Rectal smooth muscle tissue (tissue), 1 donor: ENCODE data around the gene RAB18.

Experiments used
- H3K27ac ChIP-seq: one replicate; pipeline ENCODE4 v1.7.0; 2013; ENCODE audit warnings: low read depth, low read length, inconsistent platforms
- H3K27me3 ChIP-seq: one replicate; pipeline ENCODE4 v1.7.0; 2013; ENCODE audit warnings: low read length; ENCODE audit not compliant: control insufficient read depth, insufficient read depth
- H3K36me3 ChIP-seq: one replicate; pipeline ENCODE4 v1.7.0; 2013; ENCODE audit warnings: low read length; ENCODE audit not compliant: control insufficient read depth, insufficient read depth
- H3K4me1 ChIP-seq: one replicate; pipeline ENCODE4 v1.7.0; 2013; ENCODE audit warnings: low read length; ENCODE audit not compliant: control insufficient read depth, insufficient read depth
- H3K4me3 ChIP-seq: one replicate; pipeline ENCODE4 v1.7.0; 2013; ENCODE audit warnings: low read length
- H3K9ac ChIP-seq: one replicate; pipeline ENCODE4 v1.7.0; 2013; ENCODE audit warnings: low read length

RAB18 gene

GRCh38 chr10:27512548-27512947 lies 8.4 kb downstream of the RAB18 start:
- no peaks in the 10 kb centered on the region for H3K4me1 ChIP-seq
- H3K36me3 ChIP-seq: no peaks in the 10 kb centered on the region
- H3K27ac ChIP-seq: no peak overlapping the region
- no peaks in the 10 kb centered on the region for H3K27me3 ChIP-seq
- no peak overlapping the region for H3K9ac ChIP-seq
- no peak overlapping the region for H3K4me3 ChIP-seq

- Histone ChIP-seq H3K4me3 (no peak overlapping the region), H3K27me3 (no peaks in the 10 kb centered on the region), H3K27ac (no peak overlapping the region), H3K36me3 (no peaks in the 10 kb centered on the region), H3K4me1 (no peaks in the 10 kb centered on the region), H3K9ac (no peak overlapping the region)
Observed at GRCh38 chr10:27513451-27514191, 9.5 kb downstream of the RAB18 start.

GRCh38 chr10:27514243-27514642 lies 10.1 kb downstream of the RAB18 start:
- Histone ChIP-seq H3K4me3 (no peak overlapping the region), H3K27ac (no peak overlapping the region), H3K27me3 (no peaks in the 10 kb centered on the region), H3K9ac (no peak overlapping the region), H3K36me3 (no peaks in the 10 kb centered on the region), H3K4me1 (no peaks in the 10 kb centered on the region)

GRCh38 chr10:27518261-27518660 lies 14.2 kb downstream of the RAB18 start:
- Histone ChIP-seq H3K4me1 (no peaks in the 10 kb centered on the region), H3K9ac (no peak overlapping the region), H3K4me3 (no peak overlapping the region), H3K27me3 (no peaks in the 10 kb centered on the region), H3K27ac (no peak overlapping the region), H3K36me3 (no peaks in the 10 kb centered on the region)

GRCh38 chr10:27525819-27526218 lies 21.7 kb downstream of the RAB18 start:
- Histone ChIP-seq H3K4me3 (no peak overlapping the region), H3K9ac (no peak overlapping the region), H3K27ac (no peak overlapping the region), H3K4me1 (peaks cover 12% of the 10 kb centered on the region), H3K27me3 (no peaks in the 10 kb centered on the region), H3K36me3 (no peaks in the 10 kb centered on the region)

- Histone ChIP-seq H3K4me3 (no peak overlapping the region), H3K9ac (no peak overlapping the region), H3K27me3 (no peaks in the 10 kb centered on the region), H3K4me1 (peaks cover 12% of the 10 kb centered on the region), H3K27ac (no peak overlapping the region), H3K36me3 (no peaks in the 10 kb centered on the region)
Observed at GRCh38 chr10:27526242-27526641, 22.1 kb downstream of the RAB18 start.

GRCh38 chr10:27527666-27528295 lies 23.7 kb downstream of the RAB18 start:
- no peak overlapping the region for H3K9ac ChIP-seq
- peaks cover 12% of the 10 kb centered on the region for H3K4me1 ChIP-seq
- H3K27ac ChIP-seq: no peak overlapping the region
- no peaks in the 10 kb centered on the region for H3K27me3 ChIP-seq
- H3K36me3 ChIP-seq: no peaks in the 10 kb centered on the region
- no peak overlapping the region for H3K4me3 ChIP-seq

GRCh38 chr10:27529010-27529783 lies 25.1 kb downstream of the RAB18 start:
- H3K36me3 ChIP-seq: peaks cover 3% of the 10 kb centered on the region
- peaks cover 12% of the 10 kb centered on the region for H3K4me1 ChIP-seq
- H3K4me3 ChIP-seq: no peak overlapping the region
- no peaks in the 10 kb centered on the region for H3K27me3 ChIP-seq
- H3K27ac ChIP-seq: no peak overlapping the region
- H3K9ac ChIP-seq: no peak overlapping the region

GRCh38 chr10:27530477-27530876 lies 26.4 kb downstream of the RAB18 start:
- no peaks in the 10 kb centered on the region for H3K27me3 ChIP-seq
- H3K4me3 ChIP-seq: no peak overlapping the region
- no peak overlapping the region for H3K9ac ChIP-seq
- no peak overlapping the region for H3K27ac ChIP-seq
- H3K36me3 ChIP-seq: peaks cover 10% of the 10 kb centered on the region
- peaks cover 9% of the 10 kb centered on the region for H3K4me1 ChIP-seq

- no peak overlapping the region for H3K27ac ChIP-seq
- H3K4me1 ChIP-seq: peaks cover 7% of the 10 kb centered on the region
- H3K36me3 ChIP-seq: peaks cover 12% of the 10 kb centered on the region
- no peak overlapping the region for H3K9ac ChIP-seq
- H3K27me3 ChIP-seq: no peaks in the 10 kb centered on the region
- H3K4me3 ChIP-seq: no peak overlapping the region
Observed at GRCh38 chr10:27531336-27531847, 27.3 kb downstream of the RAB18 start.

- Histone ChIP-seq H3K36me3 (peaks cover 17% of the 10 kb centered on the region), H3K4me3 (no peak overlapping the region), H3K27ac (no peak overlapping the region), H3K4me1 (no peaks in the 10 kb centered on the region), H3K27me3 (no peaks in the 10 kb centered on the region), H3K9ac (no peak overlapping the region)
Observed at GRCh38 chr10:27534161-27534700, 30.1 kb downstream of the RAB18 start.

- no peak overlapping the region for H3K4me3 ChIP-seq
- peaks cover 17% of the 10 kb centered on the region for H3K36me3 ChIP-seq
- H3K27me3 ChIP-seq: no peaks in the 10 kb centered on the region
- H3K9ac ChIP-seq: no peak overlapping the region
- H3K4me1 ChIP-seq: no peaks in the 10 kb centered on the region
- no peak overlapping the region for H3K27ac ChIP-seq
Observed at GRCh38 chr10:27535317-27535716, 31.2 kb downstream of the RAB18 start.
